GM12875 (cell line): ENCODE data around the gene SOBP.
"Not testable (repeated sequence)": the region's sequence is repeated elsewhere in the genome, so short reads cannot be mapped to it uniquely, and the experiment has no call there.

Experiments
- H3K4me3 ChIP-seq: one replicate; pipeline ENCODE4 v1.5.1; 2011; ENCODE audit warnings: low read depth, low read length, control low read depth
- TF ChIP-seq, protein P1 (sequence below): IDR thresholded peaks from 2 replicates; pipeline ENCODE4 v1.5.1; 2011; ENCODE audit warnings: low read depth, mild to moderate bottlenecking, control low read depth, inconsistent platforms, low read length, moderate library complexity, borderline replicate concordance; ENCODE audit not compliant: insufficient read depth

Gene SOBP

GRCh38 chr6:107545763-107546162 is 55.8 kb downstream of the SOBP start:
- no peak overlapping the region for H3K4me3 ChIP-seq
- TF ChIP-seq, protein P1, sequence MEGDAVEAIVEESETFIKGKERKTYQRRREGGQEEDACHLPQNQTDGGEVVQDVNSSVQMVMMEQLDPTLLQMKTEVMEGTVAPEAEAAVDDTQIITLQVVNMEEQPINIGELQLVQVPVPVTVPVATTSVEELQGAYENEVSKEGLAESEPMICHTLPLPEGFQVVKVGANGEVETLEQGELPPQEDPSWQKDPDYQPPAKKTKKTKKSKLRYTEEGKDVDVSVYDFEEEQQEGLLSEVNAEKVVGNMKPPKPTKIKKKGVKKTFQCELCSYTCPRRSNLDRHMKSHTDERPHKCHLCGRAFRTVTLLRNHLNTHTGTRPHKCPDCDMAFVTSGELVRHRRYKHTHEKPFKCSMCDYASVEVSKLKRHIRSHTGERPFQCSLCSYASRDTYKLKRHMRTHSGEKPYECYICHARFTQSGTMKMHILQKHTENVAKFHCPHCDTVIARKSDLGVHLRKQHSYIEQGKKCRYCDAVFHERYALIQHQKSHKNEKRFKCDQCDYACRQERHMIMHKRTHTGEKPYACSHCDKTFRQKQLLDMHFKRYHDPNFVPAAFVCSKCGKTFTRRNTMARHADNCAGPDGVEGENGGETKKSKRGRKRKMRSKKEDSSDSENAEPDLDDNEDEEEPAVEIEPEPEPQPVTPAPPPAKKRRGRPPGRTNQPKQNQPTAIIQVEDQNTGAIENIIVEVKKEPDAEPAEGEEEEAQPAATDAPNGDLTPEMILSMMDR = no peak

- no peak overlapping the region for H3K4me3 ChIP-seq
- TF ChIP-seq, protein P1 = no peak
These were observed 57.0 kb downstream of the SOBP start for GRCh38 chr6:107546691-107547450.

DNA sequence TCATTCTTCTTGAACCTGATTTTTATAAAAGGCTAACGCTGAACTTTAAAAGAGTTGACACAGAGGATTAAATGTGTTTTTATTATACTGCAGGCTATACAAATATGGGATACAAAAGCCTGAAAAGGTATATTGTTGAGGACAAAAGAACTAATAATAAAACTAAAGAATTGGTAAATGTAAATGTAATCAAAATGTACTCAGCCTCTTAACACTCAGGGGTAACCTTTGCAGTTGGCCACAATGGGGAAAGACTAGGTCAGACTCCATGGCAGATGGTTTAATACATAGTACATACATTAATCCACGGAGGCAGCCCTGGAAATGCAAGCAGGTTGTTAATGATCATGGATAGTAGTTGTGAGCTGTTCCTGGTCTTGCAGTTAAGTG is 57.5 kb downstream of the SOBP start:
- TF ChIP-seq, protein P1 = no peak
- no peak overlapping the region for H3K4me3 ChIP-seq

DNA sequence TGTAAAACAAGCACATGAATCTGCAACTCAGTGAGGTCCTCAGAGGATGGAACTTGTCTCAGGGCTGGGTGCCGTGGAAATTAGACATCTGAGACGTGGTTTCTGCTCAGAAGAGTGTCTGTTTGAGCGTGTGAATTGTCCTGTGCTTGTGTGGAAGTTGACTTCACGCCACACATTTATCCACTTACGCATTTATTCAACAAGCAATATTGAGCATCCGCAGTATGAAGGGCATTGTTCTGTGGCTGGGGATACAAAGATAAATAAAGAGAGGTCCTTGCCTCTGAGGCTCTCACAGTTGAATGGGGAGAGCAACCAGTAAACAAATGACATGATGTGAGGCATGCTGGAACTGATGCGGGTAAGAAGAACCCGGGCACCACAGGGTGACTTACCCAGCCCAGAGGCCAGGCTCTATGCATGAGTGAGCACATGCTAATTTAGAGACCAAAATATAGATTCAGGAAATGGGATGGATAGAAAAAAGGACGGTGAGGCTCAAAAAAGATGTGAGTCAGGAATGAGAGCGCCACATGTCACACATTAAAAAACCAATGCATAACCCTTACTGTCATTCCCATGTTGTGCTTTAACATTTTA is 60.4 kb downstream of the SOBP start:
- H3K4me3 ChIP-seq = no peak overlapping the region
- TF ChIP-seq, protein P1 = no peak

GRCh38 chr6:107550906-107551305 is 61.0 kb downstream of the SOBP start:
- H3K4me3 ChIP-seq = no peak overlapping the region
- TF ChIP-seq, protein P1 = no peak

- not testable (repeated sequence) for H3K4me3 ChIP-seq
These were observed 63.2 kb downstream of the SOBP start for GRCh38 chr6:107553121-107553520.

GRCh38 chr6:107554326-107554725 is 64.4 kb downstream of the SOBP start:
- no peak overlapping the region for H3K4me3 ChIP-seq
- TF ChIP-seq, protein P1 = no peak

DNA sequence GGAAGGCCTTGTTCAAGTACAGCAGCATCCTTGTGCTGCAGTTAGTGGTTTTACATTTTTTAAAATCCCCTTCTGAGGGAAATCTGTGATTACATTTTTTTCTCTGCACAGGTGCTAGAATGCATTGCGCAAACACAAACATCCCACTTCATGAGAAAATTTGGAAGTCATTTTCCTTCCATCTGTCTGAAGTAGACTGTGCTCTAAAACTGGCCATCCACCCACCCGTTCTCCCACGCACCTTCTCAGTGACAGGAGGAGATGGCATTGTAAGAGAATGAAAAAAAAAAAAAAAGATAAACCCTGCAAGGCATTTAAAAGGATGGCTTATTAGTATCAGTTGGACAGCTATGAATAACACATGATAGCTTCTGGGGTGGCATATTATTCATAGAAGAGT is 65.0 kb downstream of the SOBP start:
- TF ChIP-seq, protein P1 = no peak
- no peak overlapping the region for H3K4me3 ChIP-seq
